Embryonic facial prominence (tissue), 1 donor: ENCODE results near the gene RNF125.
A peak's percentile ranks its signal among the peaks of the same experiment; 100 is the strongest.

Experiments
- DNase-seq: peaks from one replicate; pipeline ENCODE4 v3.0.0-alpha.2; 2016; ENCODE audit errors: extremely low spot score

The RNF125 gene

DNA sequence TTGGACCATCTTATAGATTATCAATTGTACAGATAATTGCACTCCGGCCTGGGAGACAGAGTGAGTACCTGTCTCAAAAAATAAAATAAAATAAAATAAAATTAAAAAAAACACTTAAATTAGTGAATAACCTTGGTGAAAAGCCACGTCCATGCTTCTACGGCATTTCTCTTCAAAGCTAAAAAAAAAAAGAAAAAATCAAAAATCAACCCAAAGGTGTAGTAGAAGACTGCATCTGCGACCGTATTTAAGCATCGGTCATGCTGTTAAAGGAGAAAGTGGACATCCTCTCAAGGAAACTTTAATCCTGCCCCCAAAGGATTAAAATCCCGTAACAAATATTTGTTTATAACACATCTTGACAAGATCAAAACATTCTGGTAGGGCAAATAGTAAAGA, 72.7 kb downstream of the RNF125 start:
- no peak for DNase-seq

DNA sequence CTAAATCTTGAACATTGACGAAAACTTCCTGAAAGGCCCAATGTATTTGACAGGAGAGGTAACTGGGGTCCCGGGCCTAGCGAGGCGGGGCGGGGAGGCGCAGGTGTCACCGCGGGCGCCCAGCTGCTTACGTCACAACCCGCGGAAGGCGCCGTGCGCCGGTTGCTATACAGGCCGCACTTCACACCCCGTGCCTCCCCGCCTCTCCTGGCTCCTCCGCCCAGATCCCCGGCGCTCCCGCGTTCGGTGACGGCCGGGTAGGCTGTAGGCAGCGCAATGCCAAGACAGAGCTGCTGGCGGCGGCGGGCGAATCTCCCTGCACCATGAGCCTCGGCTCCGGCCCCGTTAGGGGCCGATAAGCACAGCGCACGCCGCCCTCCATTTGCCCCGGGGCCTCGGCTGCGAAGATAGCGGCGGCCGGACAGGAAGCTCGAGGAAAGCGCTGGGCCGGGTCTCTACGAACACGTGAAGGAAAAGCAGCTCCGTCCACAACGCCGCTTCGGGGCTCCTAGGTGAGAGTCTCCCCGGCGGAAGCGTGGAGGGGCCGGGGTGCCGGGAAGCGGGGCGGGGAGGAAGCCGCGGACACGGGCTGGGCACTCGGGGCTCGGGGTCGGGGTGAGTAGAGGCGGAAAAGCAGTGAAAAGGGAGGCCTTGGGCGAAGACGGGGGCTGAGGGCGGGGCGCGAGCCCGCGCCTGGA, 73.2 kb downstream of the RNF125 start, which contains the start of gene RNF138:
Gene RNF138 (plus strand): TSS at position 151 of the 698 bp plus-strand sequence. CDS start 903 bp downstream, outside the sequence.
- peak; percentile 71 for DNase-seq

DNA sequence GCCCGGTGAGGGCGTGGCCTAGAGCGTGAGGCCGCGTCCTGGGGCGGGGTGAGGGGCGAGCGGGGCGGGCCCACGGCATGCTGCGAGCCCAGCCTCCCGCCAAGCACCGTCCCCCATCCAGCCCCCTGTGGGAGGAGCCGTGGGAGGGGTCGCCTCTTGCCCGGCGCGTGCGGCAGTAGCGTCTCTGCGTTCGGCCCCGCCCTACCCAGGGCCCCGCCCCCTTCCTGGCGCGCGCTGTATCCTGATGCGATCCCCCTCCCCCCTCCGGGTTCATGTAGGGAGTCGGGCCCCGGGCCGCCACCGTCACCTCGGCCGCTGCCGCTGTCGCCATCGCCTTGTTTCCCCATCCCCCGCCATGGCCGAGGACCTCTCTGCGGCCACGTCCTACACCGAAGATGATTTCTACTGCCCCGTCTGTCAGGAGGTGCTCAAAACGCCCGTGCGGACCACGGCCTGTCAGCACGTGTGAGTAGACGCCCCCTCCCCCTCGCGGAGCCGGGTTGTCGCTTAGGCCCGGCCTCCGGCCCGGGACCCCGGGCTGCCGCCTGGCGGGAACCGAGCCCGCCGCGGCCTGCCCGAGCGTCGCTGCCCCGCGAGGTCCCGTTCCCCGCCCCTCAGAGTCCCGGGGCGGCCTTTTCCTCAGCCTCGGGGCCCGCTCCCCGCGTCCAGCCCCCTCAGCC, 73.9 kb downstream of the RNF125 start:
- peak; percentile 95 for DNase-seq

DNA sequence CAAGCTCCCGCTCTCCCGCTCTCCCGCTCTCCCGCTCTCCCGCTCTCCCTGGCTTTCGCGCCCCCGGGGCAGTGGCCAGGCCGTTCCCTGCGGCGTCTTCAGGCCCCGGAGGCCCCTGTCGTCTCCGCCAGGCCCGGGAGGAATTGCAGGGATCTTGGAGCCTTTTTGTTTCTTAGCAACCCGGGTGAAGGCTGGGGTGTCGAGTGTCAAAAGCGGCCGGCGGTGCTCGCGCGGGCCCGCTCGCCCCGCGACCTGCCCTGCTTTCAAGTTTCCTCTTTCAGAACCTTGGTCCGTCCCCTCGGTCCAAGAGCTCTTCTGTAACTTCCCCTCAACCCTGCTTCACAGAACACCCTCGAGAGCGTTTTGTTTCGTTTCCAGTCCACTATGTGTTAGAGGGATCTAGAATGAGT, 74.5 kb downstream of the RNF125 start:
- DNase-seq = peak; percentile 12

DNA sequence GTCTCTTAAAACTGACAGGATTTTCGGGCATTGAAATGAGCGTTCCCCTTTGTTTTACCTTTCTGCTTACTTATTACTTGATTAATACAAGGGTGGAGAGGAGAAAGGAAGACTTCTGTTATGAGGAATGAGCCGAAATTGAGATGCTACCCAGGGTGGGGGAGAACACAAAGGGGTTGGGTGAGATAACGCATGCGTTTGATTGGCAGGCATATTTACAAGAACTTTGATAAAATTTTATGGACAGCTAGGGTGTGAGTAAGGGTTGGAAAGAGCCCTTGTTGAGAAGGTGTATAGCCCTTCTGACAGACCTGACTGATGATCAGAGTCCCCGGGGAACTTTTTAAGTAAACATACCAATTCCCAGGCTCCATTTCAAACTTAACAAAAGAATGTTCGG, 74.9 kb downstream of the RNF125 start:
- DNase-seq = no peak

DNA sequence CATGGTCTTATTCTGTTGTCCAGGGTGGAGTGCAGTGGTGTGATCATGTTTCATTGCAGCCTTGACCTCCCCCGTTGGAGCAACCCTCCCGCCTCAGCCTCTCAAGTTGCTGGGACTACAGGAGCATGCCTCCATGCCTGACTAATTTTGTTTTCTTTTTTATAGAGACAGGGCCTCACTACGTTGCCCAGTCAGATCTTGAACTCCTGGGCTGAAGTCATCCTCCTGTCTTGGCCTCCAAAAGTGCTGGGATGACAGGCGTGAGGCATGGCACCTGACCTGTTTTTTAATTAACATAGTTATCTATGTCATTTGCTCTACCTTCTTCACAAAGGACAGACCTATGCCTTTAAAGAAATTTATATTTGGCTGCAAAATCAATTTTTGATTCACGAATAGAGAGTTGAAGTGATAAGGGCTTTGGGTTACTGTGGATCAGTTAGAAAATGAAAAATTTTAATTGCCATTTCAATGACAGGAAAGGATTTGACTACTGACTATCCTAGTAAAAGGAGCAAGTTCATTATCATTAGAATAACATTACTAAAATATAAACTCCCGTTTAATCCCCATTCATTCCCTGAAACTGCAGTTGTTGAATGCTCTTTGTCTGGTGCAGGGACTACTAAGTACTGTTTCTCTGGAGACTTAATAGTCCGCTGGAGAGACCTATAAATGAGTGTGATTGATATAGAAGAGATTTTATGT, 76.7 kb downstream of the RNF125 start:
- DNase-seq = no peak

DNA sequence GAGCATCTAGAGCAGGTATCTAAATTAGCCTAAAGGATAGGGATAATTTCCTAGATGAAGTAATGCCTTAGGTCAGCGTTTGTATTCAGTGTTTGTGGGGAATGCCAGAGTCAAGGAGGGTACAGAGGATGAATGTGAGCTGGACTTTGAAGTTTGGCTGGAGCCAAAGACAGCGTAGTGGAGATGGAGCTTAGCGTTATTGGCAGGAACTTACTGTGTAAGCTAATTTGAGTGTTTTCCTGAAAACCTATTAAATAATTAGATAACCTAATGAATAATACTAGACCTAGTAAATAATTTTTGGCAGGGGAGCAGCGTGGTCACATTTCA, 77.2 kb downstream of the RNF125 start:
- DNase-seq = no peak

DNA sequence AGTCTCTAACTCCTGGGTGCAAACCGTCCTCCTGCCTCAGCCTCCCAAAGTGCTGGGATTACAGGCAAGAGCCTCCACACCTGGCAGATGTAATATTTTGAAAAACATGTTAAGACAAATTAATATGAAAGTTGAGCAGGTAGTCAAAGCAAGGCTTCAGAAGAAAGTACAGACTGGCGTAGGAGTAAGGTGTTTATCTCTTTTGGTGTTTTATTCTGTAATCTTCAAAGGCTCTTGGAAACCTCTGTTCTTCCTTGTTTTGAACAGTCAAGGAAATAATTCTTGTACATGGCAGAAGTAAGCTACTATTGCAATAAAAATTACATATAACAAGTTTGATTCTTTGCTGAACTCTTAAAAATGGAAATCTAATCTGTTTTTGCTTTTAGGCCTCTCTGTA, 78.3 kb downstream of the RNF125 start:
- no peak for DNase-seq

DNA sequence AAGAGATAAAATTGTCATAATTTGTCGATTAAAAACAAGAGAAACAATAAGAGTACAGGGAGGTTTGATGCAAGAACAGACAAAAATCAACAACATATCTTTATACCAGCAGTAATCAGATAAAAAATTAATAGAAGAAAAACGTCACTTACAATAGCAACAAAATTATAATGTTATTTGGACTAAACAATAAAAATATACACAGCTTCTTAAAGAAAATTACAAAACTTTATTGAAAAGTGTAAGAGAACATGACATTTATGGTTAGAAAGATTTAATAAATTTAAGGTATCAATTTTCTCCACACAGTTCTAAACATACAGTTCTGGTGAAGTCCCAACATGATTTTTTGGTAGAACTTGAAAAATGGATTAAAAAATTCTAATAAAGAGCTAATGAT, 85.9 kb downstream of the RNF125 start:
- no peak for DNase-seq

DNA sequence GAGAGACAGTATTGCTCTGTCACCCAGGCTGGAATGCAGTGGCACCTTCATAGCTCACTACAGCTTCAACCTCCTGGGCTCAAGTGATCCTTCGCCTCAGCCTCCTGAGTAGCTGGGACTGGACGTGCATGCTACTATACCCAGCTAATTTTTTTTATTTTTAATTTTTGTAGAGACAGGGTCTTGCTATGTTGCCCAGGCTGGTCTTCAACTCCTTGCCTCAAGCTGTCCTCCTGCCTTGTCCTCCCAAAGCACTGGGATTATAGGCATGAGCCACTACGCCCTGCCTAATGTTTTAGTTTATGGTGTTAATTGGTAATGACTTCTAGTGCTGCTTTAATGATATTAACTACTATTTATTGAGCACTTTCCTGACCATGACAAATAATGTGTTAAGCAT, 91.4 kb downstream of the RNF125 start:
- DNase-seq = no peak

DNA sequence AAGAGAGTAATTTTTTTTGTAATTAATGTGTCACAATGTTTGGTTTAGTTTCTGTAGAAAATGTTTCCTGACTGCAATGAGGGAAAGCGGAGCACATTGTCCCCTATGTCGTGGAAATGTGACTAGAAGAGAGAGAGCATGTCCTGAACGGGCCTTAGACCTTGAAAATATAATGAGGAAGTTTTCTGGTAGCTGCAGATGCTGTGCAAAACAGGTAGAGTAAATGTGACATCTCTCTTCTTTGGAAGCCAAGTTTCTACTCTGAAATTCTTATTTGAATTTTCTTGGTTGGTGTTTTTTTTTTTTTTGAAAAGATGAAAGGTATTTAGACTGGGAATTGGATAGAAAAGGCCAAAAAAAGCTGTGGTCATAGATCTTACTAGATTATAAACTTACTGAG, 93.1 kb downstream of the RNF125 start:
- no peak for DNase-seq

DNA sequence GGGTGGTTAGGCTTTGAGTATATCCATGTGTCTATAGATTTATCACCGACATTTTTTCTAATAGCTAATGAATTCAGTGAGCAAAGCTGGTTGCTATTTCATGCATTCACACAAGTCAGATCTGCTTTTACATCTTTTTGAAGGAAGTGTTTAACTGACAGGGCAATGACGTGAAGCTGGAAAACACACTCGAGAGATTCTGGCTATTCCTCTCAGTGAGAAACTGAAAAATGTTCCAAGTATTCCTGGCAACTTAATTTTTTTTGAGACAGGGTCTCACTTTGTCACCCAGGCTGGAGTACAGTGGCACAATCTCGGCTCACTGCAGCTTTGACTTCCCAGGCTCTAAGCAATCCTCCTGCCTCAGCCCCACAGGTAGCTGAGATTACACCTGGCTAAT, 94.2 kb downstream of the RNF125 start:
- DNase-seq = no peak

DNA sequence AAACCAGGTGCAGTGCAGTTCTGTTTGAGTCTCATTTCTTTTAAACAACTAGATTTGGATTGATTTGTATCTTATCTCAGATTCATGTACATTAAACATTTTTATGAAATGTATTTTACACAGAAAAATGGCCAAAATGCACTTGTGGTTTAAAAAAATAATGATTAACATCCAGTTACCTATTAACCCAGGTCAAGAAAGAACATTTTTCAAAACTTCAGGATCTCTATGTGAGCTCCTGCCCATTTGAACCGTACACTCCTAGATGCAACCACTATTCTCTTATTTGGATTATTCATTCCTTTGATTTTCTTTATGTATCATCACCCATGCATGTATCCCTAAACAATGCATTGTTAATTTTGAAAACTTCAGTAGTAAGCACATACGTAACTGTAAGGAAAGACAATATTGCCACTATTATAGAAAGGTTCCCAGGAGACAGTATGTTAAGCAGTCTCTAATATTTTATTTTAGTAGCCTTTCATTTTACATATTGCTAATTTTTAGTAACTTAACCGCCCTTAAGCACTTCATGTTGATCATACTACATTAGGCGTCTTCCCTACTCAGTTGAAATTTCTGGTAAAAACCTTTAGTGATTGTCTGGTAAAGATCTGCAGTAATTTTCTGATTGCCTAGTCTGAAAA, 95.8 kb downstream of the RNF125 start:
- DNase-seq = no peak

DNA sequence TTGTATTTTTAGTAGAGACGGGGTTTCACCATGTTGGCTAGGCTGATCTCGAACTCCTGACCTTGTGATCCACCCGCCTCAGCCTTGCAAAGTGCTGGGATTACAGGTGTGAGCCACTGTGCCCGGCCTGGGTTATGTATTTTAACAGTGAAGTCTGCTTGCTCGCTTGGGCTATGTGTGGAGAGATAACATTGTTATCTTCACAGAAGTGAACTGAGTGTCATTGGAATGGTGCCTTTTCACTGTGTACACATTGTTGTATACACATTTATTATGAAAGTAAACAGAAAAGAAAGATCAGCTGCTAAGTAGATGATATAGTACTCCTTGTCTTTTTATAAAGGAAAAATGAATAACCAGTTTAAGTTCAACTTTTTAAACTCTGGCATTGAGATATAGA, 103.4 kb downstream of the RNF125 start:
- DNase-seq = no peak
